GM18505 (cell line): ENCODE data around the gene ANKRD60.

Experiments used
- ATAC-seq: cut with Tn5 transposase; IDR thresholded peaks from one replicate; pipeline ENCODE4 v1.9.1; 2021; ENCODE audit not compliant: unreplicated experiment
- POLR2A ChIP-seq: IDR thresholded peaks from 4 replicates; pipeline ENCODE4 v1.6.1; 2011; ENCODE audit warnings: borderline replicate concordance; ENCODE audit not compliant: insufficient read depth, insufficient read length; ENCODE audit errors: extremely low read depth

Gene ANKRD60

GRCh38 chr20:58223358-58223941 lies 5.0 kb downstream of the ANKRD60 start:
- ATAC-seq, result no peak
- TF ChIP-seq POLR2A, result no peak

GRCh38 chr20:58222446-58222845 lies 6.0 kb downstream of the ANKRD60 start:
- no peak for ATAC-seq

GRCh38 chr20:58219342-58219700 lies 9.1 kb downstream of the ANKRD60 start:
- TF ChIP-seq POLR2A, result no peak
- no peak for ATAC-seq

More at GRCh38 chr20:58222446-58222845, 6.0 kb downstream of the ANKRD60 start:
- TF ChIP-seq POLR2A, result no peak

- ATAC-seq, result no peak
- TF ChIP-seq POLR2A, result no peak
Observed at GRCh38 chr20:58218665-58219341, 9.7 kb downstream of the ANKRD60 start.

- no peak for ATAC-seq
- TF ChIP-seq POLR2A, result no peak
Observed at GRCh38 chr20:58216334-58216733, 12.1 kb downstream of the ANKRD60 start.

- no peak for ATAC-seq
- no peak for TF ChIP-seq POLR2A
Observed at GRCh38 chr20:58215116-58215515, 13.3 kb downstream of the ANKRD60 start.

- no peak for TF ChIP-seq POLR2A
- no peak for ATAC-seq
Observed at GRCh38 chr20:58214310-58214709, 14.1 kb downstream of the ANKRD60 start.

DNA sequence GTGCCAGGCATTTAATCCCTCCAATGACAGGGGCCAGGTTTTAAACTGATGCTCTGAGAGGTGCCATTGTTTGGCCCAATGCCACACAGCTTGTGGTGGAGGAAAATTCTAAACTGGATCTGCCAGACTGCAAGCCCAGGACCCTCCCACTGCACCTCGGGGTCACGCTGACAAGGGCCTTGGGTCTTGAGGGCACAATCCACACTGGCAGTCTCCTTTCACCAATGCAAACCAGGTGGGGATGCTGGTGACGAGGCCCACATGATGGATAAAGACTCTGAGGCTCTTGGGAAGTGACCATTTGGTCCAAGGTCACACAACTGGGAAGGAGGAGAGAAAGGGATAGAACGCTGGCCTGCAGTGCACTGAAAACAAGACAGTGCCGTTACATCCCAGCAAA lies 14.7 kb downstream of the ANKRD60 start:
- no peak for ATAC-seq
- TF ChIP-seq POLR2A, result no peak

DNA sequence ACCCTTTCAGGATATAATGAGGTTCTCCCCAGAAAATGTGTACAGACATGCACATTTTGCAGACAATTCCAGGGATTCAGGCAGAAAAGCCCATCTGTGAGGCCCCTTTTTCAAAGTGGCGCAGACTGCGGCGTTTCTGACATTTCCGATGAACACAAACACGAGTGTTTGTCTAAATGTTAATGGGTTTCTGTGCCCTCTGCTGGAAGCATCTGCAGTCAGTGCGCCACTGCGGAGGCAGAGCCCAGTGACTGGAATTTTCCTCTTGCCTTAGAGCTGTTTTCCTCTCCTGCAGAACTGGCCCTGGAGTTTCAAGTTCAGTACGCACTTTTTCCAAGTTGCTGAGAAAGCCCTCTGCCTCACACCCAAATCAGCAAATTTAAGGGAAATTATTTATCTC lies 15.3 kb downstream of the ANKRD60 start:
- no peak for TF ChIP-seq POLR2A
- ATAC-seq, result no peak

GRCh38 chr20:58212636-58213035 lies 15.8 kb downstream of the ANKRD60 start:
- ATAC-seq, result no peak
- TF ChIP-seq POLR2A, result no peak

DNA sequence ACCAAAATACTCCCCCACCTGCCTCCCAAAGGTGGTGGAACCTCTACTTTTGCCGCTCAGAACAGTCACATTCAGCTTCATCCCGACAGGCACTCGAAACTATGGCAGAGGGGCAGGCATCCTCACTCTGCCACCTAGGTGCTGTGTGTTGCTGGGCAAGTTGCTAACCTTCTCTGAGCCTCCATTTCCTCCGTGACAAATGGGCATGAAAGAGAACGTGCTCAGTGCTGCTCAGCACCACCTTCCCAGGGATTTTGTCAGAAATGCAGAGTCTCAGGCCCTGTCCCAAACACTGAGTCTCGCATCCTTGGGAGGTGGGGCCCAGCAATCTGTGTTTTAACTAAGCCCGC lies 18.1 kb downstream of the ANKRD60 start:
- TF ChIP-seq POLR2A, result no peak
- no peak for ATAC-seq

GRCh38 chr20:58209652-58210397 lies 18.6 kb downstream of the ANKRD60 start:
- ATAC-seq, result peak; percentile 61
- TF ChIP-seq POLR2A, result no peak

- no peak for ATAC-seq
- no peak for TF ChIP-seq POLR2A
Observed at GRCh38 chr20:58208944-58209343, 19.5 kb downstream of the ANKRD60 start.

- no peak for TF ChIP-seq POLR2A
- ATAC-seq, result no peak
Observed at GRCh38 chr20:58205850-58206249, 22.6 kb downstream of the ANKRD60 start.

GRCh38 chr20:58202044-58202443 lies 26.4 kb downstream of the ANKRD60 start:
- ATAC-seq, result no peak
- TF ChIP-seq POLR2A, result no peak

GRCh38 chr20:58201616-58202015 lies 26.8 kb downstream of the ANKRD60 start:
- no peak for TF ChIP-seq POLR2A
- no peak for ATAC-seq
